Activated naive CD4-positive, alpha-beta T cell treated with anti-CD3 and anti-CD28 coated beads for 36 hours (primary cell): ENCODE results near the gene ZNF827. TPM values are rescaled to one million over a fixed set of nuclear protein-coding genes. Genes with fewer than 3 reads are reported as not detected.
A peak's percentile ranks its signal among the peaks of the same experiment; 100 is the strongest.

ENCODE experiments used
- CTCF ChIA-PET: fragments of 350-600 bp; sonication (Branson Sonifier 250); formaldehyde crosslinking; loops from one replicate; lab custom pipeline; 2021; ENCODE audit warnings: antibody characterized with exemption; lab: Charles Lee
- DNase-seq: peaks from one replicate; pipeline ENCODE4 v3.0.0-alpha.2; 2020
- H3K27ac Mint-ChIP-seq: one replicate; pipeline ENCODE4 v1.8.0; 2021; ENCODE audit warnings: mild to moderate bottlenecking, mixed read lengths
- H3K27me3 Mint-ChIP-seq: one replicate; pipeline ENCODE4 v1.8.0; 2021; ENCODE audit warnings: low read depth, mixed read lengths
- H3K36me3 Mint-ChIP-seq: one replicate; pipeline ENCODE4 v1.8.0; 2021; ENCODE audit warnings: low read depth, mixed read lengths
- H3K4me1 Mint-ChIP-seq: one replicate; pipeline ENCODE4 v1.8.0; 2021; ENCODE audit warnings: low read depth, mixed read lengths
- H3K4me3 Mint-ChIP-seq: one replicate; pipeline ENCODE4 v1.8.0; 2021; ENCODE audit warnings: mild to moderate bottlenecking, moderate library complexity, mixed read lengths
- H3K9me3 Mint-ChIP-seq: one replicate; pipeline ENCODE4 v1.8.0; 2021; ENCODE audit warnings: mixed read lengths
- intact Hi-C: fragments of 100-400 bp; cut with micrococcal nuclease; formaldehyde crosslinking; loops from one replicate; pipeline ENCODE4 v1.15.1; 2023
- total RNA-seq, 2 experiments: library from RNA; stranded (reverse); gene quantifications; one replicate each; pipeline ENCODE4 v1.2.3, GENCODE V29; 2021

ZNF827 gene
- total RNA-seq, 2 experiments from 2014 or later = 15.6 to 17.5 TPM

- H3K4me3 Mint-ChIP-seq = no peak overlapping the region
- H3K4me1 Mint-ChIP-seq = peaks cover 6% of the 10 kb centered on the region
- H3K36me3 Mint-ChIP-seq = no peaks in the 10 kb centered on the region
- no peak overlapping the region for H3K27ac Mint-ChIP-seq
- CTCF ChIA-PET = interaction anchor here (1.1 to 2.4 kb wide), 2 partner anchors 11 to 327 kb away, joined by 3 to 12 read pairs; no protein-coding TSS in a partner anchor
- intact Hi-C loops = no loop called here
- no peak for DNase-seq
- no peaks in the 10 kb centered on the region for H3K9me3 Mint-ChIP-seq
- H3K27me3 Mint-ChIP-seq = peaks cover 5% of the 10 kb centered on the region
Measured at GRCh38 chr4:145944886-145945285, 6.3 kb upstream of the ZNF827 start.

GRCh38 chr4:145939856-145940255, 1.2 kb upstream of the ZNF827 start:
- CTCF ChIA-PET = interaction anchor here (0.9 to 1.4 kb wide), 4 partner anchors 20 to 240 kb away, joined by 3 read pairs; no protein-coding TSS in a partner anchor
- DNase-seq = no peak
- H3K27ac Mint-ChIP-seq = peak overlapping the region; percentile 100
- H3K4me1 Mint-ChIP-seq = peaks cover 31% of the 10 kb centered on the region
- H3K36me3 Mint-ChIP-seq = peaks cover 4% of the 10 kb centered on the region
- H3K9me3 Mint-ChIP-seq = no peaks in the 10 kb centered on the region
- H3K4me3 Mint-ChIP-seq = peak overlapping the region; percentile 100
- intact Hi-C loops = loop anchor here (2.0 to 10.0 kb wide), 8 partner anchors 71 to 1765 kb away; no protein-coding TSS in a partner anchor
- no peaks in the 10 kb centered on the region for H3K27me3 Mint-ChIP-seq

- Mint-ChIP-seq H3K4me1 (peaks cover 35% of the 10 kb centered on the region), H3K27me3 (no peaks in the 10 kb centered on the region), H3K9me3 (no peaks in the 10 kb centered on the region), H3K36me3 (peaks cover 4% of the 10 kb centered on the region), H3K4me3 (peak overlapping the region; percentile 100), H3K27ac (peak overlapping the region; percentile 100)
- no peak for DNase-seq
- intact Hi-C loops = loop anchor here (2.0 to 10.0 kb wide), 8 partner anchors 71 to 1765 kb away; no protein-coding TSS in a partner anchor
- CTCF ChIA-PET = interaction anchor here (0.9 to 1.4 kb wide), 4 partner anchors 20 to 240 kb away, joined by 3 read pairs; no protein-coding TSS in a partner anchor
Measured at GRCh38 chr4:145939441-145939750, 773 bp upstream of the ZNF827 start.

- no peaks in the 10 kb centered on the region for H3K27me3 Mint-ChIP-seq
- DNase-seq = peak; percentile 53
- H3K4me1 Mint-ChIP-seq = peaks cover 44% of the 10 kb centered on the region
- H3K9me3 Mint-ChIP-seq = no peaks in the 10 kb centered on the region
- peak overlapping the region; percentile 100 for H3K27ac Mint-ChIP-seq
- intact Hi-C loops = loop anchor here (1.0 to 10.0 kb wide), 15 partner anchors 18 to 1763 kb away; partner anchors contain the start of genes ABCE1, ANAPC10, MMAA and OTUD4
- CTCF ChIA-PET = no interaction called here
- H3K4me3 Mint-ChIP-seq = peak overlapping the region; percentile 100
- H3K36me3 Mint-ChIP-seq = peaks cover 6% of the 10 kb centered on the region
Measured at GRCh38 chr4:145937971-145938611, 532 bp downstream of the ZNF827 start.

GRCh38 chr4:145936997-145937901, 1.4 kb downstream of the ZNF827 start:
- CTCF ChIA-PET = interaction anchor here (0.6 kb wide), 1 partner anchor 169 kb away, joined by 3 read pairs; no protein-coding TSS in a partner anchor
- no peaks in the 10 kb centered on the region for H3K9me3 Mint-ChIP-seq
- H3K36me3 Mint-ChIP-seq = peaks cover 8% of the 10 kb centered on the region
- peak overlapping the region; percentile 100 for H3K27ac Mint-ChIP-seq
- intact Hi-C loops = loop anchor here (1.0 to 10.0 kb wide), 5 partner anchors 238 to 1762 kb away; partner anchors contain the start of genes ABCE1, ANAPC10, LSM6 and TMEM184C
- H3K27me3 Mint-ChIP-seq = no peaks in the 10 kb centered on the region
- peaks cover 48% of the 10 kb centered on the region for H3K4me1 Mint-ChIP-seq
- H3K4me3 Mint-ChIP-seq = peak overlapping the region; percentile 100
- peak; percentile 59 for DNase-seq

DNA sequence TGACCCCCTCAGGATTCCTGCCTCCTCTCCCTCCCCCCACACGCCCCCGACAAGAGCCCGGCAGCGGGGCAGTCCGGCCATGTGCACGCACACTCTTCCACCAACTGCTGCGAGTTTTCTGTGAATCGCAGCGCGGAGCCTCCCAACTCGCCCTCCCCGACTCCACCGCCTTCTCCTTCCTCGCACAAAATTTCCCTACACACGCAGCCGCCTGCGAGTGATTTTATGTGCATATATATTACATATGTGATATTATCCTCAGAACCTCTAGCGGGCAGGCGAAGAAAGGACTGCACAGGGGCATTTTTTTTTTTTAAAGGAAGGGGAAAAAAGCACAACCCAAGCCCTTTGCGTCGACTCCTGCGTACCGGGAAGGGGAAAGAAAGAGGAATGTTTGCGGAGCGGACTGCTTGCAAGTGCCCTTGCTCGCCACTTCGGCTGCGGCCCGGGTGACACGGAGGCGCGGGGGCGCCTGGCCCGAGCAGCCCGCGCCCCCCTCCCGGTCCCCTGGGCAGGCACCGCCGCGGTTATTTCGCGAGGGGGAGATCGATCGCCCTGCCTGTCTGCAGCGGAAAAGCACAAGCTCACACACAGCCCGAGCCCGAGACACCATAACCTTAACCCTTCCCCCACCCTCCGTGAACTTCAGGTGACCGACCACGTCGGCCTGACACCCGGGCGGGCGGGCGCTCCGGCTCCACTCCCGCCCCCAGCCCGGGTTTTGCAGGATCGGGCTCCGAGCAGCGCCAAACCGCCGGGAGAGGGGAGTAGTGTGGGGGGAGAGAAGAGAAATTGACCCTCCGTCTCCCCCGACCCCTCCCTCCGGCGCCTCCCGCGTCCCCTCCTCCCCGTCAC, 2.3 kb downstream of the ZNF827 start:
- Mint-ChIP-seq H3K9me3 (no peaks in the 10 kb centered on the region), H3K27me3 (no peaks in the 10 kb centered on the region), H3K36me3 (peaks cover 8% of the 10 kb centered on the region), H3K27ac (peak overlapping the region; percentile 89), H3K4me3 (peak overlapping the region; percentile 100), H3K4me1 (peaks cover 51% of the 10 kb centered on the region)
- DNase-seq = peak; percentile 65
- intact Hi-C loops = loop anchor here (1.0 to 10.0 kb wide), 4 partner anchors 239 to 1762 kb away; partner anchors contain the start of genes LSM6 and TMEM184C
- CTCF ChIA-PET = interaction anchor here (0.6 to 1.3 kb wide), 2 partner anchors 170 to 314 kb away, joined by 3 to 4 read pairs; no protein-coding TSS in a partner anchor

DNA sequence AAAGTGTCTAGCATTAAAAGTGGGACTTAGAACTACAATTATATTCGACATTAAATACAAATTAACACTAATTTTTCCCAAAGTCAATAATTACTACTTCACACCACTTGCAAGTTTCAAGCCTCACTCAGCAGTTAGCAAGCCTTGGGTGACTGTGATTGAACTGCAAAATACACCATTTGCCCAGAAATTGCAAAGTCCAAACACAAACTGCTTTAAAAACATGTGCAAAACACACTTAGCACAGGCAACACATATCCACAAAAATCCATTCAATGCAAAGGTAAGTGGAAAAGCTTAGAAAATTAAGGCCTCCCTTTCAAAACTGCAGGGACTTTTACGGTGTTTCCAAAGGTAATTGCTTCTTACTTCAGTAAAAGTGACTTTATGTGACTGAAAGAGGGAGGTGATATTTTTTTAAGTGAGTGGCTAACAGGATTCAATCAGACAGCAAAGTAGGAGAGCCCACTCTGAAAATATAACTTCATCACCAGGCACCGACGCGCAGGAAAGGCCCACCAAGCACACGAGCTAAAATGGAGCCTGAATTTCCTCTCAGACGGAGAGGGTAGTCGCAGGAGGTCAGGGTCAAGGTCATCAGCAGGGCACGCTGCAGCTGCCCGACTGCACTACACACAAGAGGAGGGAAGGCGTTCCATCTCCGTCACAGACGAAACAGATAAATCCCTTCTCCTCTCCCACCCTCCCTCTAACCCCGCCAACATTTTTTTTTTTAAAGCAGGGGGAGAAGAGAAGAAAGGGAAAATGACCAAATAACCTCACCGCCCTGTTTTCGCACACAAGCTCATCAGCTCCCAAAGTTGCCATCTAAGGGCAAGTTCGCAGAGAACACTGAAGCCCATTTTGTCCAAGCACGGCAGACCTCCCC, 3.1 kb downstream of the ZNF827 start:
- peaks cover 50% of the 10 kb centered on the region for H3K4me1 Mint-ChIP-seq
- no peaks in the 10 kb centered on the region for H3K9me3 Mint-ChIP-seq
- CTCF ChIA-PET = interaction anchor here (1.3 kb wide), 1 partner anchor 313 kb away, joined by 4 read pairs; no protein-coding TSS in a partner anchor
- peaks cover 8% of the 10 kb centered on the region for H3K36me3 Mint-ChIP-seq
- H3K4me3 Mint-ChIP-seq = peak overlapping the region; percentile 100
- intact Hi-C loops = loop anchor here (1.0 to 10.0 kb wide), 5 partner anchors 41 to 1761 kb away; partner anchors contain the start of genes LSM6 and TMEM184C
- H3K27ac Mint-ChIP-seq = peak overlapping the region; percentile 89
- H3K27me3 Mint-ChIP-seq = no peaks in the 10 kb centered on the region
- peak; percentile 26 for DNase-seq

GRCh38 chr4:145934434-145935047, 4.1 kb downstream of the ZNF827 start:
- no peak overlapping the region for H3K27ac Mint-ChIP-seq
- CTCF ChIA-PET = no interaction called here
- no peak for DNase-seq
- H3K9me3 Mint-ChIP-seq = no peaks in the 10 kb centered on the region
- peak overlapping the region; percentile 22 for H3K4me3 Mint-ChIP-seq
- no peaks in the 10 kb centered on the region for H3K27me3 Mint-ChIP-seq
- peaks cover 8% of the 10 kb centered on the region for H3K36me3 Mint-ChIP-seq
- intact Hi-C loops = loop anchor here (2.0 to 10.0 kb wide), 3 partner anchors 40 to 1760 kb away; no protein-coding TSS in a partner anchor
- H3K4me1 Mint-ChIP-seq = peaks cover 49% of the 10 kb centered on the region

DNA sequence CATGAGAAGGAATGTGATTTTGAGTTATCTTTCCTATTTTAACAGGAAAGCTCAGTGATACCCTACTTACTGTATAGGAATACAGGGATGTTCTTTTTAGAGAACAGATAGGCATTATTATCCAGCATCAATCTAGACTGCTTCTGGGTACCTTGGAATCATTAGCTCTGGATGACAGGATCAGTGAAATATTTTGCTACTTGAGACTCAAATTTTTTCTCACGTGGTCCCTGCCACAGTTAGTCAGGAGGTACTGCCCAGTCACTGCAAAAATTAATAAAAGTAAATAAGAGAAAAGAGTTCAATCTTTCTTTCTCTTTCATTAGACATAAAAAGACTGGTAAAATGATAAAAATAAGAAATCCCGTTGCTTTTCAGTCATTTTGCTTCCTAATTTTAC, 5.5 kb downstream of the ZNF827 start:
- Mint-ChIP-seq H3K9me3 (no peaks in the 10 kb centered on the region), H3K4me1 (peaks cover 41% of the 10 kb centered on the region), H3K36me3 (peaks cover 15% of the 10 kb centered on the region), H3K27me3 (no peaks in the 10 kb centered on the region), H3K27ac (no peak overlapping the region), H3K4me3 (no peak overlapping the region)
- intact Hi-C loops = loop anchor here (10.0 kb wide), 1 partner anchor 1758 kb away; no protein-coding TSS in a partner anchor
- CTCF ChIA-PET = interaction anchor here (0.6 kb wide), 1 partner anchor 290 kb away, joined by 4 read pairs; no protein-coding TSS in a partner anchor
- DNase-seq = no peak

GRCh38 chr4:145931403-145931802, 7.2 kb downstream of the ZNF827 start:
- H3K27me3 Mint-ChIP-seq = no peaks in the 10 kb centered on the region
- H3K9me3 Mint-ChIP-seq = peaks cover under 1% of the 10 kb centered on the region
- no peak overlapping the region for H3K4me3 Mint-ChIP-seq
- peaks cover 46% of the 10 kb centered on the region for H3K4me1 Mint-ChIP-seq
- H3K27ac Mint-ChIP-seq = no peak overlapping the region
- CTCF ChIA-PET = interaction anchor here (1.4 kb wide), 1 partner anchor 314 kb away, joined by 4 read pairs; no protein-coding TSS in a partner anchor
- intact Hi-C loops = loop anchor here (10.0 kb wide), 1 partner anchor 1757 kb away; no protein-coding TSS in a partner anchor
- DNase-seq = no peak
- H3K36me3 Mint-ChIP-seq = peaks cover 13% of the 10 kb centered on the region
